Astrocyte (in vitro differentiated cells and primary cell): ENCODE data around the gene KRT77. TPM values are rescaled to one million over a fixed set of nuclear protein-coding genes. Genes with fewer than 3 reads are reported as not detected.

Experiments used
- DNase-seq: peaks from one replicate; pipeline ENCODE4 v3.0.0-alpha.2; 2010; ENCODE audit warnings: low read depth
- FAIRE-seq: peaks from 2 replicates; lab custom pipeline; 2011; peaks lifted over from hg19 to GRCh38; lab: Jason Lieb, UNC
- H2AFZ ChIP-seq: 2 replicates; pipeline ENCODE4 v1.6.0; 2012; ENCODE audit warnings: low read depth, low read length, inconsistent platforms
- H3K27ac ChIP-seq: 2 replicates; pipeline ENCODE4 v1.5.1; 2011; ENCODE audit warnings: low read depth, low read length, inconsistent platforms
- H3K27me3 ChIP-seq: 2 replicates; pipeline ENCODE4 v1.6.0; 2011; ENCODE audit warnings: low read length, inconsistent platforms; ENCODE audit not compliant: insufficient read depth
- H3K36me3 ChIP-seq: 2 replicates; pipeline ENCODE4 v1.5.1; 2011; ENCODE audit warnings: low read length, inconsistent platforms; ENCODE audit not compliant: insufficient read depth
- H3K4me1 ChIP-seq: 2 replicates; pipeline ENCODE4 v1.5.1; 2011; ENCODE audit warnings: low read length, inconsistent platforms; ENCODE audit not compliant: insufficient read depth
- H3K4me2 ChIP-seq: 2 replicates; pipeline ENCODE4 v1.6.0; 2012; ENCODE audit warnings: low read length, inconsistent platforms
- H3K4me3 ChIP-seq: 2 replicates; pipeline ENCODE4 v1.5.1; 2011; ENCODE audit warnings: low read depth, mild to moderate bottlenecking, low read length, inconsistent platforms; ENCODE audit not compliant: insufficient read depth
- H3K79me2 ChIP-seq: 2 replicates; pipeline ENCODE4 v1.6.0; 2012; ENCODE audit warnings: mild to moderate bottlenecking, low read length, inconsistent platforms; ENCODE audit not compliant: insufficient read depth
- H3K9ac ChIP-seq: 2 replicates; pipeline ENCODE4 v1.6.0; 2012; ENCODE audit warnings: mild to moderate bottlenecking, low read length, inconsistent platforms
- H3K9me3 ChIP-seq: 2 replicates; pipeline ENCODE4 v1.5.1; 2012; ENCODE audit warnings: low read depth, mild to moderate bottlenecking, low read length, inconsistent platforms; ENCODE audit not compliant: insufficient read depth
- H4K20me1 ChIP-seq: 2 replicates; pipeline ENCODE4 v1.6.0; 2012; ENCODE audit warnings: low read length, inconsistent platforms; ENCODE audit not compliant: insufficient read depth
- H3K27ac Mint-ChIP-seq: one replicate; pipeline ENCODE4 v1.8.0; 2021; ENCODE audit warnings: mild to moderate bottlenecking, mixed read lengths; ENCODE audit not compliant: unreplicated experiment
- H3K27me3 Mint-ChIP-seq: one replicate; pipeline ENCODE4 v1.8.0; 2021; ENCODE audit warnings: low read depth, mixed read lengths; ENCODE audit not compliant: unreplicated experiment
- H3K36me3 Mint-ChIP-seq: one replicate; pipeline ENCODE4 v1.8.0; 2021; ENCODE audit warnings: low read depth, mixed read lengths; ENCODE audit not compliant: unreplicated experiment
- H3K4me1 Mint-ChIP-seq: one replicate; pipeline ENCODE4 v1.8.0; 2021; ENCODE audit warnings: low read depth, mixed read lengths; ENCODE audit not compliant: unreplicated experiment
- H3K4me3 Mint-ChIP-seq: one replicate; pipeline ENCODE4 v1.8.0; 2021; ENCODE audit warnings: mild to moderate bottlenecking, moderate library complexity, mixed read lengths; ENCODE audit not compliant: unreplicated experiment
- H3K9me3 Mint-ChIP-seq: one replicate; pipeline ENCODE4 v1.8.0; 2021; ENCODE audit warnings: mild to moderate bottlenecking, mixed read lengths; ENCODE audit not compliant: unreplicated experiment
- EZH2 ChIP-seq: IDR thresholded peaks from 2 replicates; pipeline ENCODE4 v1.6.1; 2012; ENCODE audit warnings: mild to moderate bottlenecking, low read length, inconsistent platforms; ENCODE audit not compliant: insufficient read depth
- total RNA-seq: library from RNA; stranded (reverse); gene quantifications from 2 replicates; pipeline ENCODE4 v1.2.1, GENCODE V29; 2021
- TF ChIP-seq, protein P1 (sequence below): IDR thresholded peaks from 2 replicates; pipeline ENCODE4 v1.5.1; 2011; ENCODE audit warnings: low read depth, mild to moderate bottlenecking, inconsistent platforms, low read length, moderate library complexity; ENCODE audit not compliant: insufficient read depth

The KRT77 gene
- total RNA-seq, 1 donor from 2014 or later = not detected

GRCh38 chr12:52662093-52662917 lies 41.0 kb downstream of the KRT77 start:
- no peak overlapping the region for H2AFZ ChIP-seq
- no peaks in the 10 kb centered on the region for H3K9me3 ChIP-seq
- no peaks in the 10 kb centered on the region for H4K20me1 ChIP-seq
- H3K4me3 ChIP-seq = no peak overlapping the region
- FAIRE-seq (no peak), DNase-seq (no peak)
- H3K27ac ChIP-seq = no peak overlapping the region
- Mint-ChIP-seq H3K4me1 (no peaks in the 10 kb centered on the region), H3K4me3 (no peak overlapping the region), H3K27ac (no peak overlapping the region), H3K36me3 (no peaks in the 10 kb centered on the region), H3K9me3 (peaks cover 1% of the 10 kb centered on the region), H3K27me3 (peaks cover 83% of the 10 kb centered on the region)
- no peaks in the 10 kb centered on the region for H3K36me3 ChIP-seq
- H3K9ac ChIP-seq = no peak overlapping the region
- no peak for TF ChIP-seq EZH2
- TF ChIP-seq, protein P1, sequence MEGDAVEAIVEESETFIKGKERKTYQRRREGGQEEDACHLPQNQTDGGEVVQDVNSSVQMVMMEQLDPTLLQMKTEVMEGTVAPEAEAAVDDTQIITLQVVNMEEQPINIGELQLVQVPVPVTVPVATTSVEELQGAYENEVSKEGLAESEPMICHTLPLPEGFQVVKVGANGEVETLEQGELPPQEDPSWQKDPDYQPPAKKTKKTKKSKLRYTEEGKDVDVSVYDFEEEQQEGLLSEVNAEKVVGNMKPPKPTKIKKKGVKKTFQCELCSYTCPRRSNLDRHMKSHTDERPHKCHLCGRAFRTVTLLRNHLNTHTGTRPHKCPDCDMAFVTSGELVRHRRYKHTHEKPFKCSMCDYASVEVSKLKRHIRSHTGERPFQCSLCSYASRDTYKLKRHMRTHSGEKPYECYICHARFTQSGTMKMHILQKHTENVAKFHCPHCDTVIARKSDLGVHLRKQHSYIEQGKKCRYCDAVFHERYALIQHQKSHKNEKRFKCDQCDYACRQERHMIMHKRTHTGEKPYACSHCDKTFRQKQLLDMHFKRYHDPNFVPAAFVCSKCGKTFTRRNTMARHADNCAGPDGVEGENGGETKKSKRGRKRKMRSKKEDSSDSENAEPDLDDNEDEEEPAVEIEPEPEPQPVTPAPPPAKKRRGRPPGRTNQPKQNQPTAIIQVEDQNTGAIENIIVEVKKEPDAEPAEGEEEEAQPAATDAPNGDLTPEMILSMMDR = no peak
- H3K4me2 ChIP-seq = no peak overlapping the region
- no peaks in the 10 kb centered on the region for H3K4me1 ChIP-seq
- H3K79me2 ChIP-seq = no peaks in the 10 kb centered on the region
- peaks cover 21% of the 10 kb centered on the region for H3K27me3 ChIP-seq

- DNase-seq = no peak
- Histone ChIP-seq H3K36me3 (no peaks in the 10 kb centered on the region), H3K27ac (no peak overlapping the region), H2AFZ (no peak overlapping the region), H3K4me3 (no peak overlapping the region), H4K20me1 (no peaks in the 10 kb centered on the region), H3K9me3 (no peaks in the 10 kb centered on the region), H3K79me2 (no peaks in the 10 kb centered on the region), H3K27me3 (peaks cover 21% of the 10 kb centered on the region), H3K4me2 (no peak overlapping the region), H3K4me1 (no peaks in the 10 kb centered on the region), H3K9ac (no peak overlapping the region)
- Mint-ChIP-seq H3K27me3 (peaks cover 83% of the 10 kb centered on the region), H3K36me3 (no peaks in the 10 kb centered on the region), H3K4me1 (no peaks in the 10 kb centered on the region), H3K4me3 (no peak overlapping the region), H3K9me3 (peaks cover 1% of the 10 kb centered on the region), H3K27ac (no peak overlapping the region)
- TF ChIP-seq, protein P1 = no peak
- no peak for TF ChIP-seq EZH2
- FAIRE-seq = no peak
Observed at GRCh38 chr12:52661668-52662067, 41.7 kb downstream of the KRT77 start.

DNA sequence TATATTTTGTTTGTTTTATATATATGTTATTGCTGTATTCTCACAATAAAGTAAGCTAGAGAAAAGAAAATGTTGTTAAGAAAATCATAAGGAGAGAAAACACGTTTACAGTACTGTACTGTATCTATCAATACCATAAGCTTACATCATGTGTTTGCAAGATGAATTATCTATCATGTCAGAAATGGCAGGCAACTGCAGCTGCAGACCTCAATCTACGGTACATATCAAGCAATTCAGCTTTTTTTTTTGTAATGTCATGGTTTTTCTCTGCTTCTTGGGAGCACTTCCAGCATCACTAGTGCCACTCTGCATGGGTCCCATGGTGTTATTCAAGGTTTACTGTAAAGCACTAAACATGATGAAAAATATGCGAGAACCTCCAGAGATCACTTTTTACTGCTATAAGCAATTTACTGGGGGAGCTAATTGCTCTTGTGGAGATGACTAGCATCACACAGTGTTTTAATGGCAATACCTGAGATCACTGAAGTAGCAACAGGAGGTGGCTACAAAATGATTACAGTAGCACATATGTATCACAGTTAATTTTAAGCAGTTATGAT lies 42.3 kb downstream of the KRT77 start:
- FAIRE-seq = no peak
- Histone ChIP-seq H2AFZ (no peak overlapping the region), H3K9me3 (no peaks in the 10 kb centered on the region), H3K79me2 (no peaks in the 10 kb centered on the region), H3K36me3 (no peaks in the 10 kb centered on the region), H3K27me3 (peaks cover 21% of the 10 kb centered on the region), H3K27ac (no peak overlapping the region), H4K20me1 (no peaks in the 10 kb centered on the region), H3K4me3 (no peak overlapping the region), H3K9ac (no peak overlapping the region), H3K4me2 (no peak overlapping the region), H3K4me1 (no peaks in the 10 kb centered on the region)
- Mint-ChIP-seq H3K36me3 (no peaks in the 10 kb centered on the region), H3K9me3 (peaks cover 1% of the 10 kb centered on the region), H3K4me3 (no peak overlapping the region), H3K27ac (no peak overlapping the region), H3K4me1 (peaks cover 1% of the 10 kb centered on the region), H3K27me3 (peaks cover 80% of the 10 kb centered on the region)
- no peak for TF ChIP-seq EZH2
- TF ChIP-seq, protein P1 = no peak
- no peak for DNase-seq
